ENCODE results near the gene ZNF827. TPM values are rescaled to one million over a fixed set of nuclear protein-coding genes. Genes with fewer than 3 reads are reported as not detected.
A peak's percentile ranks its signal among the peaks of the same experiment; 100 is the strongest.

The ZNF827 gene
- polyA plus RNA-seq, 1 donor (not counting 4 experiments of a cell fraction or from before 2014, with no cell fraction given) = 4.7 TPM

GRCh38 chr4:145881576-145881975, 57.0 kb downstream of the ZNF827 start:
- peak overlapping the region; percentile 47 for H3K27ac ChIP-seq (ENCODE audit: control insufficient read depth, insufficient read depth, low read length)
- no peak overlapping the region for H3K4me3 ChIP-seq (ENCODE audit: control insufficient read depth in 2 of 3, extremely low read depth in 1 of 3, insufficient read depth in 2 of 3, low read depth in 1 of 3, low read length in 3 of 3)
- peaks cover 41% of the 10 kb centered on the region for H3K4me1 ChIP-seq (ENCODE audit: control insufficient read depth, extremely low read depth, insufficient read depth, low read length)
- no peaks in the 10 kb centered on the region for H3K79me2 ChIP-seq (ENCODE audit: control insufficient read depth, insufficient read depth, low read length)
- H3K4me2 ChIP-seq (ENCODE audit: control insufficient read depth, extremely low read depth, insufficient read depth, low read depth, low read length) = peak overlapping the region; percentile 55
- dilution Hi-C loops (cut with MboI; ENCODE audit: extremely low pct_ligation_motif_present, low sequenced_read_pairs) = no loop called here
- H3K36me3 ChIP-seq (ENCODE audit: control insufficient read depth in 2 of 2, extremely low read depth in 1 of 2, insufficient read depth in 2 of 2, low read length in 2 of 2) = peaks cover 4 to 5% of the 10 kb centered on the region in 2 experiments
- H3K9ac ChIP-seq (ENCODE audit: control insufficient read depth, extremely low read depth, insufficient read depth, low read length) = peak overlapping the region; percentile 22
- DNase-seq (ENCODE audit: low read depth, low spot score) (no peak), FAIRE-seq (peak; percentile 13)
- H3K9me3 ChIP-seq (ENCODE audit: control insufficient read depth, low read depth, low read length) = no peaks in the 10 kb centered on the region
- H3K27me3 ChIP-seq (ENCODE audit: control insufficient read depth, extremely low read depth, insufficient read depth, low read length) = no peaks in the 10 kb centered on the region
- H2AFZ ChIP-seq (ENCODE audit: control insufficient read depth, low read length) = no peak overlapping the region
- H3K9me1 ChIP-seq (ENCODE audit: control insufficient read depth, extremely low read depth, insufficient read depth, low read length) = no peaks in the 10 kb centered on the region
- no peaks in the 10 kb centered on the region for H4K20me1 ChIP-seq (ENCODE audit: control insufficient read depth, extremely low read depth, insufficient read depth, low read length)
- TF ChIP-seq EZH2 (IDR thresholded peaks at IDR 0.05; ENCODE audit: low read length) = no peak
- TF ChIP-seq, protein P1, sequence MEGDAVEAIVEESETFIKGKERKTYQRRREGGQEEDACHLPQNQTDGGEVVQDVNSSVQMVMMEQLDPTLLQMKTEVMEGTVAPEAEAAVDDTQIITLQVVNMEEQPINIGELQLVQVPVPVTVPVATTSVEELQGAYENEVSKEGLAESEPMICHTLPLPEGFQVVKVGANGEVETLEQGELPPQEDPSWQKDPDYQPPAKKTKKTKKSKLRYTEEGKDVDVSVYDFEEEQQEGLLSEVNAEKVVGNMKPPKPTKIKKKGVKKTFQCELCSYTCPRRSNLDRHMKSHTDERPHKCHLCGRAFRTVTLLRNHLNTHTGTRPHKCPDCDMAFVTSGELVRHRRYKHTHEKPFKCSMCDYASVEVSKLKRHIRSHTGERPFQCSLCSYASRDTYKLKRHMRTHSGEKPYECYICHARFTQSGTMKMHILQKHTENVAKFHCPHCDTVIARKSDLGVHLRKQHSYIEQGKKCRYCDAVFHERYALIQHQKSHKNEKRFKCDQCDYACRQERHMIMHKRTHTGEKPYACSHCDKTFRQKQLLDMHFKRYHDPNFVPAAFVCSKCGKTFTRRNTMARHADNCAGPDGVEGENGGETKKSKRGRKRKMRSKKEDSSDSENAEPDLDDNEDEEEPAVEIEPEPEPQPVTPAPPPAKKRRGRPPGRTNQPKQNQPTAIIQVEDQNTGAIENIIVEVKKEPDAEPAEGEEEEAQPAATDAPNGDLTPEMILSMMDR (optimal IDR thresholded peaks at IDR 0.05 in 1 of 3, IDR thresholded peaks at IDR 0.05 in 1 of 3, conservative IDR thresholded peaks at IDR 0.05 in 1 of 3; ENCODE audit: extremely low read depth in 1 of 3, insufficient read depth in 2 of 3, low read length in 3 of 3) = no peak

GRCh38 chr4:145880355-145880960, 58.2 kb downstream of the ZNF827 start:
- H3K27ac ChIP-seq (ENCODE audit: control insufficient read depth, insufficient read depth, low read length) = peak overlapping the region; percentile 47
- H4K20me1 ChIP-seq (ENCODE audit: control insufficient read depth, extremely low read depth, insufficient read depth, low read length) = no peaks in the 10 kb centered on the region
- H3K4me1 ChIP-seq (ENCODE audit: control insufficient read depth, extremely low read depth, insufficient read depth, low read length) = peaks cover 43% of the 10 kb centered on the region
- peak; percentile 77 for DNase-seq (ENCODE audit: low read depth, low spot score)
- H3K9me3 ChIP-seq (ENCODE audit: control insufficient read depth, low read depth, low read length) = no peaks in the 10 kb centered on the region
- H3K36me3 ChIP-seq (ENCODE audit: control insufficient read depth in 2 of 2, extremely low read depth in 1 of 2, insufficient read depth in 2 of 2, low read length in 2 of 2) = no peaks in the 10 kb centered on the region
- TF ChIP-seq, protein P1 (optimal IDR thresholded peaks at IDR 0.05 in 1 of 3, IDR thresholded peaks at IDR 0.05 in 1 of 3, conservative IDR thresholded peaks at IDR 0.05 in 1 of 3; ENCODE audit: extremely low read depth in 1 of 3, insufficient read depth in 2 of 3, low read length in 3 of 3) = no peak
- TF ChIP-seq EZH2 (IDR thresholded peaks at IDR 0.05; ENCODE audit: low read length) = no peak
- H3K4me2 ChIP-seq (ENCODE audit: control insufficient read depth, extremely low read depth, insufficient read depth, low read depth, low read length) = peak overlapping the region; percentile 7
- H2AFZ ChIP-seq (ENCODE audit: control insufficient read depth, low read length) = no peak overlapping the region
- no peak overlapping the region for H3K4me3 ChIP-seq (ENCODE audit: control insufficient read depth in 2 of 3, extremely low read depth in 1 of 3, insufficient read depth in 2 of 3, low read depth in 1 of 3, low read length in 3 of 3)
- peak; percentile 86 for FAIRE-seq
- no peaks in the 10 kb centered on the region for H3K27me3 ChIP-seq (ENCODE audit: control insufficient read depth, extremely low read depth, insufficient read depth, low read length)
- peak overlapping the region; percentile 3 for H3K9ac ChIP-seq (ENCODE audit: control insufficient read depth, extremely low read depth, insufficient read depth, low read length)
- dilution Hi-C loops (cut with MboI; ENCODE audit: extremely low pct_ligation_motif_present, low sequenced_read_pairs) = no loop called here
- no peaks in the 10 kb centered on the region for H3K79me2 ChIP-seq (ENCODE audit: control insufficient read depth, insufficient read depth, low read length)
- no peaks in the 10 kb centered on the region for H3K9me1 ChIP-seq (ENCODE audit: control insufficient read depth, extremely low read depth, insufficient read depth, low read length)
